ENCODE measurements around the gene SEC24D. TPM values are rescaled to one million over a fixed set of nuclear protein-coding genes. Genes with fewer than 3 reads are reported as not detected.

SEC24D gene
- total RNA-seq, 1 donor from 2014 or later, result 63.9 TPM

DNA sequence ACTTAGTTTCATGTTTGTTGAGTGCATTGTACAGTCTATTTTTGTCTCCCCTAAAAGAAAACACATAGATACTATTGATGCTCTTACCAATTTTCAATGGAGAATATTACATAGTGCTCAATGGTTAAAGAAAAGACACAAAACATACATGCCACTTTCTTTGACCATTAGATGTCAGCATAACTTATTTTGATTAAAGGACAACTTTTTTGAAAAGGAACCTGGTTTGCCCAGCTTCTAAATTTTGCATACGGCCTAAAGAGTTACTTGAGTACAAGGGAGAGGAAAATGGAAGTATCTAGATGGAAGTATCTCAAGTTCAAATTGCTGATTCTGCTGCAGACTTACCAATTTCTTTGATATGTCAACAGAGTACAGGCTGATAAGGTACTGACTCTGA is 82.2 kb downstream of the SEC24D start:
- intact Hi-C loops (cut with micrococcal nuclease), result no loop called here

GRCh38 chr4:118753096-118753495 is 82.8 kb downstream of the SEC24D start:
- intact Hi-C loops (cut with micrococcal nuclease), result no loop called here

DNA sequence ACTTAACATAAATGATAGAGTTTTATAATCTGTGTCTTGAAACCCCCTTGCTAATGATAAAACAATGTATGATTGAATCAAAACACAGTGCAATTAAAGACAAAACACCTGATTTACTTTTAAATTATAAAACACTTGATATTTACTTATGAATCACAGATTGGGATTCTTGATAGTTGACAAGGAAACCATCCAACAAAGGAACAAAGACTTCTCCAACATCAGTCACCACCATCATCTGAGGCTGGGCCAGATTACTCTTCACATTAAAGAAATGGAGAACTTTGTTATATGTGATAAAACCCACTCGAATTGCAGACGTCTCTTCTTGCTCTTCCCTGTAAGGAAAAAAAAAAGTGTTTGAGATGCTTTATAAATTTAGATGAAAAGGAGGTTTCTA is 83.4 kb downstream of the SEC24D start:
- intact Hi-C loops (cut with micrococcal nuclease), result no loop called here

DNA sequence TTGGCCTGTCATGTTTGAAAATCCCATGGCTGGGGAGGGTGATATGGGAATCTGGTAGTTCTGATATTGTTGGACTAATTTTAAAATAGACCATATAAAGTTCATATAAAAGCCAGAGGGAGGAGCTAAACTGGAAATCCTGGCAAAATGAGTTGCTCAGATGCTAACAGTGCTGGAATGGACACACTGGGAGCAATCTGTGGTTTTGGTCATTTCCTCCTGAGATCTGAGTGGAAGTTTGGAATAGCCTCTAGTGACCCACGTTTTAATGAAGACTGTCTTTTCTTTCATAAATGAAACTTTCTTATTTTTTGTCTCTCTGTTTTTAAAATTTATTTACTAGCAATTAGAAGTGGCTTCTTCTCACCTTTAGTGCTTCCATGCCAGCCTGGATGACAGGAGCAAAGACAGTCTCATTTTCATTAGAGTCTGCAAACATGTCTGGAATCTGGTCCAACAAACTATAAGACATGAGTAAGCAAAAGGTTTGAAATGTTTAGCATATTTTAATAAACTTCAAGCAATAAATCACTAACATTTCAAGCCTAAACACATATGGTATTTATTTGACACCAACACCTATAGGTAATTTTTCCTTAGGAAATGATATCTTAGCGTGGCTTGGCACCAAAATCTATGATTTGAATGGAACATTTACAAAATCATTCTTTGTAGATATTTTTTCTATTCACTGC is 84.2 kb downstream of the SEC24D start:
- intact Hi-C loops (cut with micrococcal nuclease), result no loop called here

GRCh38 chr4:118749347-118749988 is 86.5 kb downstream of the SEC24D start:
- intact Hi-C loops (cut with micrococcal nuclease), result no loop called here

- intact Hi-C loops (cut with micrococcal nuclease), result no loop called here
Observed at GRCh38 chr4:118746251-118746919, 89.5 kb downstream of the SEC24D start.

DNA sequence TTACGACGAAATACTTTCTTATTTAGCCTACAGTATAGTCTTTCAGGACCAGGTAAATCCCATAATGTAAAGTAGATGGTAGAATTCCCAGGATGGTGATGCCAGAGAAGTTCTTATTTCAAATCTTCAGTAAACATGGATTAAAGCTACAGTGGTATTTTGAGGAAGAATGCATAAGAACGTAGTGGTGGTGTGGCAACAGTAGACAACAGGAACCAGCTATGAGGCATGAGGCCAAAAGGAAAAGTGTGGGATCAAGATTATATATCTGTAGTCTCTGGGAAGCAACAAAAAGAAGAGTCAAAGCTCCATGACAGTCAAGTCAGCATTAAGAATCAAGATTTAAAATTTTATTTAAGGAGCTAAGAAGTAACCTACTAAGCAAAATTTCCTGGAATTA is 90.6 kb downstream of the SEC24D start:
- intact Hi-C loops (cut with micrococcal nuclease), result no loop called here

- intact Hi-C loops (cut with micrococcal nuclease), result no loop called here
Observed at GRCh38 chr4:118743867-118744266, 92.1 kb downstream of the SEC24D start.

DNA sequence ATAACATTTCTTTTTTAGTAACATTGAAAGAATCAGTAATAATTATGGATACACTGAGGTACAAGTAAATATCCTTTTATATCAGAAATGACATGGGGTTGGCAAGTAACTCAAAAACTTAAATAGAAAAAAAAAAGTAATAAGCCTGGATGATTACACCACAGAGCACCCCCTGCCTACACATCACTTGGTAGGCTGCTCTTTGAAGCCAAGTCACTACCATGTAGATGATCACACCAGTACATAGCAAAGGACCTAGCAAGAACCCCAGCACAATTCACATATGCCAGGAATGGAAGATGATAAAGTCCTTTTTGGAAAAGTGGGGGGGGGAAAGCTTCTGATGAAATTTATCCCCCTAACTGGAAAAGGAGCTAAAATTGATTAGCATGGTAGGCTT is 93.9 kb downstream of the SEC24D start:
- intact Hi-C loops (cut with micrococcal nuclease), result no loop called here

DNA sequence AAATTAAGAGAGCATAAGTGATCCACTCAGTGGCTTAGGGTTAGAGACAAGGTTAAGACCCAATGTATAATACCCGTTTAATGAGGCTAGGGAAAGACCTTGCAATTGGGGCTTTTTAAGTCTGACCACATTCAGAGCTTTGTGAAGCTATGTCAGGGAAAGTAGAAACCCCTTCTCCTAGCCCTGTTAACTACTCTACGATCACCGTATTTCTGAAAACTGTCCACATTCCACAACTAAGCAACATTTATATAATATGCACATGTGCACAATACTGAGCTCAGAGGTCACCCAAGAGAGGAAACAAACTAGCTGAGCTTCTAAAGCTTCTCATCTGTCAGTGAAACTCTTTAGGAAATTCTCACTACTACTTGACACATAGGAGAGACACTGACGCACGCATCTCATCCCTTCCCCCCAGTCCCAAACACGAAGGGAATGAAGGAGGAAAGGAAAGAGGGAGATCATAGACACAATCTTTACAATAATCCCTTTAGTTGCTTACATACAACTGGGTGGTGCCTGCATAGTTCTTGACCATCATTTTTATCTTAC is 94.5 kb downstream of the SEC24D start:
- intact Hi-C loops (cut with micrococcal nuclease), result loop anchor here (2.0 kb wide), 1 partner anchor 147 kb away; the partner anchor contains the start of gene SYNPO2

DNA sequence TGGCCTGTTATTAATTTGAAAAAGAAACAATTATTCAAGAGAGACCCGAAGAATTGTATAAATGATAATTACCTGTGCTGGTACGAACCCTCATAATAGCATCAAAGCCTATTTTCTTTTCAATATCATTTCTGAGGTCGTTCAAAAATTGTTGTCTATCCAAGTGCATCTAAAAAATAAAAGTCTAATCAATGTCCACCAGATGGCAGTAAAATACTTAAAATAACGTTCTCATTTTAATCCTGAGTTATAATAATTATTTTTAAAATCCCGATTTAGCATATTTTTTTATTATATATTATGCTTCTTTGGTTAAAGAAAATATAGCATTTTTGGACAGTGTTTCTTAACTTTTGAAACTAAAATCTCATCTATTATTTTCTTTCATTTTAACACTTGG is 95.1 kb downstream of the SEC24D start:
- intact Hi-C loops (cut with micrococcal nuclease), result loop anchor here (2.0 kb wide), 1 partner anchor 148 kb away; the partner anchor contains the start of gene SYNPO2

- intact Hi-C loops (cut with micrococcal nuclease), result no loop called here
Observed at GRCh38 chr4:118739022-118739713, 96.8 kb downstream of the SEC24D start.

- intact Hi-C loops (cut with micrococcal nuclease), result no loop called here
Observed at GRCh38 chr4:118738090-118738489, 97.8 kb downstream of the SEC24D start.

GRCh38 chr4:118736900-118737299 is 99.0 kb downstream of the SEC24D start:
- intact Hi-C loops (cut with micrococcal nuclease), result no loop called here

GRCh38 chr4:118734491-118735205 is 101.3 kb downstream of the SEC24D start:
- intact Hi-C loops (cut with micrococcal nuclease), result no loop called here

- intact Hi-C loops (cut with micrococcal nuclease), result no loop called here
Observed at GRCh38 chr4:118732591-118733330, 103.2 kb downstream of the SEC24D start.

- intact Hi-C loops (cut with micrococcal nuclease), result no loop called here
Observed at GRCh38 chr4:118730683-118731082, 105.2 kb downstream of the SEC24D start.

- intact Hi-C loops (cut with micrococcal nuclease), result no loop called here
Observed at GRCh38 chr4:118729287-118730286, 106.3 kb downstream of the SEC24D start.

DNA sequence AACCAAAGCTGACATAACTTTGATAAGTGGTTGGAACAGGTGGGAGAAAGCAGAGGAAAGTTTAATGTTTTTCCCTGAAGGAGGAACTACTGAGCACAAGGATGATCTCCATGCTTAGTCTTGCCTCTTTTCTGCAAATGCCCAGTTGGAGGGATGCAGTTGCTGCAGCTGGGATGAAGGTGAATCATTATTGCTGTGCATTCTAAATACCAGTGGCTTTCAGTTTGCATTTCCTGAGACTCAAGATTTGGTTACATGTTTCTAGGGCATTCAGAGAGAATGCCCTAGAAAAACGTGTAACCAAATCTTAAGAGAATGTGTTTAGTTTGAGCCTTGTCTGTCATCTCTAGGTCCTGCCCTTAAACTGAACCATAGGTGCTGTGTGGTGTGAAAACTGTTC is 108.6 kb downstream of the SEC24D start:
- intact Hi-C loops (cut with micrococcal nuclease), result no loop called here
